Skin of body (tissue), 2 donors: ENCODE data around the gene KCTD10. TPM values are rescaled to one million over a fixed set of nuclear protein-coding genes. Genes with fewer than 3 reads are reported as not detected.

Source experiments
- DNase-seq: peaks from one replicate; lab custom pipeline; 2025; lab: John Stamatoyannopoulos, UW
- total RNA-seq: library from RNA; depleted of rRNA; stranded (reverse); fragments of >200 nt; gene quantifications from one replicate; pipeline ENCODE4 v1.2.3, GENCODE V29; 2014

The KCTD10 gene
- total RNA-seq, 1 donor from 2014 or later = 33.4 TPM

- DNase-seq = no peak
Measured at GRCh38 chr12:109494348-109494881, 17.3 kb upstream of the KCTD10 start.

GRCh38 chr12:109493938-109494337 lies 16.8 kb upstream of the KCTD10 start:
- DNase-seq = no peak

- no peak for DNase-seq
Measured at GRCh38 chr12:109493090-109493489, 16.0 kb upstream of the KCTD10 start.

GRCh38 chr12:109492371-109492770 lies 15.3 kb upstream of the KCTD10 start:
- DNase-seq = no peak

GRCh38 chr12:109491671-109492070 lies 14.6 kb upstream of the KCTD10 start:
- no peak for DNase-seq

- DNase-seq = no peak
Measured at GRCh38 chr12:109489955-109490565, 13.0 kb upstream of the KCTD10 start.

GRCh38 chr12:109489016-109489954 lies 12.2 kb upstream of the KCTD10 start:
- DNase-seq = no peak

GRCh38 chr12:109488051-109488665 lies 11.1 kb upstream of the KCTD10 start:
- DNase-seq = no peak

GRCh38 chr12:109487181-109488050 lies 10.3 kb upstream of the KCTD10 start:
- no peak for DNase-seq

- no peak for DNase-seq
Measured at GRCh38 chr12:109485201-109485600, 8.1 kb upstream of the KCTD10 start.

GRCh38 chr12:109483346-109483745 lies 6.2 kb upstream of the KCTD10 start:
- DNase-seq = no peak

- DNase-seq = no peak
Measured at GRCh38 chr12:109482894-109483293, 5.8 kb upstream of the KCTD10 start.

GRCh38 chr12:109482491-109482890 lies 5.4 kb upstream of the KCTD10 start:
- no peak for DNase-seq

GRCh38 chr12:109481863-109482262 lies 4.8 kb upstream of the KCTD10 start:
- DNase-seq = no peak

GRCh38 chr12:109480356-109480755 lies 3.3 kb upstream of the KCTD10 start:
- DNase-seq = no peak

- no peak for DNase-seq
Measured at GRCh38 chr12:109479761-109480160, 2.7 kb upstream of the KCTD10 start.

- DNase-seq = no peak
Measured at GRCh38 chr12:109477963-109478315, 839 bp upstream of the KCTD10 start.

GRCh38 chr12:109476807-109477184 lies 304 bp downstream of the KCTD10 start:
- no peak for DNase-seq

GRCh38 chr12:109475993-109476806 lies 900 bp downstream of the KCTD10 start:
- no peak for DNase-seq

GRCh38 chr12:109475121-109475520 lies 2.0 kb downstream of the KCTD10 start:
- DNase-seq = no peak
